GM19324 (cell line): ENCODE measurements around the gene KLK12.
"Not testable (repeated sequence)": the region's sequence is repeated elsewhere in the genome, so short reads cannot be mapped to it uniquely, and the experiment has no call there.

Experiments used
- ATAC-seq: cut with Tn5 transposase; IDR thresholded peaks from one replicate; pipeline ENCODE4 v1.9.1; 2021; ENCODE audit warnings: mild to moderate bottlenecking, moderate library complexity; ENCODE audit not compliant: unreplicated experiment, low FRiP score

Gene KLK12

GRCh38 chr19:50984416-50984815 is 50.4 kb downstream of the KLK12 start:
- ATAC-seq = not testable (repeated sequence)

DNA sequence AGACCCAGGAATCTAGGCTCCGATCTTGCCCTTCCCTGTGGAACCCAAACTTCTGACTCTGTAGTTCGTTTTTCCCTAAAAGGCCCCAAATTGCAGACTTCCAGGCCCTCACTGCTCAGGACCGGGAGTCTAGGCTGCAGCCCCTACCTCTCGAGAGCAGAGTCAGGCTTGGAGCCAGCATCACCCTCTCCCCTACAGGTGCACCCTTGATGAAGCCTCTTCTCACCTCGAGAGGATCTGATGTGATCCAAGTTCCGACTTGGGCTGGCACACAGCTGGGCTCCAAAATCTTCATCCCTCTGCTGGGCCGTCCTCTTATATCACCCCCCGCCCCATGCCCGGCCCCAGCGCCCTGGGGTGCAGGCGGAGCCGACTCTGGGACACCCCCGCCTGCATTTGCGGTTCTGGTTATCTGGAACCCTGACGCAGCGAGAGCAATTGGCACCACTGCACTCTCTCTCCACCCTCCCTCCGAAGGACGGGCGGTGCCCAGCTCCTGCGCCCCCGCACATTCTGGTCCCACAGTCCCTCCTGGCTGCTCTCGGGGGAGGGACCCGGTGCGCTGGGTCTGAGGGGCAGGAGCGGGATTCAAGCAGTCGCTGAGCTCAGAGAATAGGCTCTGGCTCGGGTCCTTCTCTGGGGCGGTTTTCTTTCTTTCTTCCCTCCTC is 51.0 kb downstream of the KLK12 start, which contains the start of gene KLK7:
KLK7 (minus strand) TSS at position 293 of the 668 bp plus-strand sequence. CDS start 1,518 bp downstream, outside the sequence.
- no peak for ATAC-seq

GRCh38 chr19:50982186-50982585 is 52.6 kb downstream of the KLK12 start:
- ATAC-seq = no peak

DNA sequence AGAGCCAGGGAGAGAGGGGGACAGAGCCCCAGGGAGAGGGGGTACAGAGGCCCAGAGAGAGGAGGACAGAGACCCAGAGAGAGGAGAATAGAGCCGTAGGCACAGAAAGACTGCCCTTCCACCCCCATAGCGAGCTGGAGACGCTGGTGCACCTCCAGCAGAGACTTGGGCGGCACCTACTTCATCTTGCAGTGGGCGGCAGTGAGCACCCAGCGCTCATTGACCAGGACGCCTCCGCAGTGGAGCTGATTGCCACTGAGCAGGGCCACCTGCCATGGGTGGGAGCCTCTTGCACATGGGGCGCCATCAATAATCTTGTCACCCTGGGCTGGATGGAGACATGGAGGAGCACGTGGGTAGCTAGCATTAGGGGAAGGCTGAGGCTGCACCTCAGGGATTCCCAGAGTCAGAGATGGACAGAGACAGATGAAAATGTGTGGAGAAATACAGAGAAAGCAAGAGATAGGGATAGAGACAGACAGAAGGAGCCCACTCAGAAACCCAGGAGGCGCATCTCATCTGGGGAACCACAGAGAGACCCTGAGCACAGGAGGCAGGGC is 53.1 kb downstream of the KLK12 start:
- ATAC-seq = no peak

GRCh38 chr19:50980208-50980607 is 54.6 kb downstream of the KLK12 start:
- no peak for ATAC-seq

GRCh38 chr19:50979758-50980157 is 55.0 kb downstream of the KLK12 start:
- no peak for ATAC-seq
